Measurements from ENCODE around the gene NDUFB6.

NDUFB6 gene

DNA sequence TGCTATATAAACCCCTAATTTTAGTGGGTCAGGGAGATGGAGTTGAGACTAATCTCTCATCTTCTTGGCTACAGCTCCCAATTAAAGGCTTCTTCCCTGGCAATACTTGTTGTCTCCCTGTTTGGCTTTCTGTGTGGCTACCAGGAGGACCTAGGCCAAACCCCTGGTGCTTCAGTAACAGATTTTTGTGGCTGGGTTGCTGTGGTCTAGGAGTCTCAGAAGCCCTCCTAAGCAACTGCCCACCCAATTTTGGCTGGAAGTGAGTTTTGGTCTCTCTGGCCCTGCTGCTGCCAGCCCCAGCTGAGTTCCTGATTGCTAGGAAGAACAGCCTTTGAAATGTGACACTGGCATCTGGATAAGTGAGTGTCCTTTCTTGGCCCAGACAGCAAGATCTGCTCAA is 56.7 kb downstream of the NDUFB6 start:
- DNase-seq = no peak

DNA sequence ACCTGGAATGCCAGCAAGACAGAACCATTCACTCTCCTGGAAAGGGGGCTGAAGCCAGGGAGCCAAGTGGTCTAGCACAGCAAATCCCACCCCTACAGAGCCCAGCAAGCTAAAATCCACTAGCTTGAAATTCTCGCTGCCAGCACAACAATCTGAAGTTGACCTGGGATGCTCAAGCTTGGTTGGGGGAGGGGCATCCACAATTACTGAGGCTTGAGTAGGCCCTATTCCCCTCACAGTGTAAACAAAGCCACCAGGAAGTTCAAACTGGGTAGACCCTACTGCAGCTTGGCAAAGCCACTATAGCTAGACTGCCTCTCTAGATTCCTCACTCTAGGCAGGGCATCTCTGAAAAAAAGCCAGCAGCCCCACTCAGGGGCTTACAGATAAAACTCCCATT is 64.2 kb downstream of the NDUFB6 start:
- DNase-seq = no peak

DNA sequence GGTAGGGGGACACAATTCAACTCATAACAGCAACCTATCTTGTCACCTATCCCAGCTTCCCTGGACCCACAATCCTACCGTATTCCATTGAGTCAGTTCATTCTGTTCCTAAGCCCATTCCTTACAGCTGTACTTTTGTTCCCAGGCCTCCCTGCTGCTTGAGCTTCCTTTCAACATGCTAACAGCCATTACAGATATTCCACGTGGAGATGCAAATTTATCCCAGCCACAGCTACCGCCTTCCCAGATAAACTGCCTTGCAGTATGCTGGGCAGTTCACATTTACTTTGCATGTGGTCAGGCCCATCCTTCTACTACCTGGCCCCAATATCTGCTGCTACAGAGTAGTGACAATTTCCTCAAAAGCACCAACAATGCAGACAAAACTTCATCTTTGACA is 70.0 kb downstream of the NDUFB6 start:
- no peak for DNase-seq
